H1 (cell line): ENCODE measurements around the gene ACMSD. TPM values are rescaled to one million over a fixed set of nuclear protein-coding genes. Genes with fewer than 3 reads are reported as not detected.

Experiments used
- CTCF ChIA-PET: fragments of 300-600 bp; sonication (Branson Sonifier 250); formaldehyde crosslinking; loops from one replicate; lab custom pipeline; 2021; ENCODE audit not compliant: partially characterized antibody; lab: Charles Lee
- POLR2A ChIA-PET: fragments of 300-600 bp; sonication (Branson Sonifier 250); formaldehyde crosslinking; loops from one replicate; lab custom pipeline; 2021; ENCODE audit warnings: inconsistent platforms; ENCODE audit not compliant: partially characterized antibody; lab: Charles Lee
- DNase-seq, 2 experiments: peaks; one replicate each; pipeline versions ENCODE4 v3.0.0 to v3.0.0-alpha.2; 2010 to 2022; ENCODE audit warnings: low spot score in 2 of 2, low read depth in 1 of 2, mixed read lengths in 1 of 2
- FAIRE-seq: peaks from 2 replicates; lab custom pipeline; 2011; peaks lifted over from hg19 to GRCh38; lab: Jason Lieb, UNC
- H2AFZ ChIP-seq: 2 replicates; pipeline ENCODE4 v1.8.1; 2012; ENCODE audit warnings: low read length, inconsistent platforms
- H2AK5ac ChIP-seq: 2 replicates; pipeline ENCODE4 v1.6.1; 2013; ENCODE audit warnings: low read depth, low read length
- H2BK120ac ChIP-seq: replicated peaks from 2 replicates; pipeline ENCODE3; 2013; ENCODE audit warnings: low read depth, low read length, inconsistent platforms
- H2BK12ac ChIP-seq: 2 replicates; pipeline ENCODE4 v1.6.1; 2013; ENCODE audit warnings: low read depth, low read length
- H2BK15ac ChIP-seq: 2 replicates; pipeline ENCODE4 v1.6.1; 2013; ENCODE audit warnings: low read length
- H2BK20ac ChIP-seq: 2 replicates; pipeline ENCODE4 v1.6.1; 2013; ENCODE audit warnings: low read length
- H2BK5ac ChIP-seq: 2 replicates; pipeline ENCODE4 v1.6.1; 2013; ENCODE audit warnings: low read depth, low read length
- H3K14ac ChIP-seq: 2 replicates; pipeline ENCODE4 v1.6.1; 2013; ENCODE audit warnings: inconsistent platforms; ENCODE audit not compliant: insufficient read length
- H3K18ac ChIP-seq: 2 replicates; pipeline ENCODE4 v1.6.1; 2013; ENCODE audit warnings: low read length; ENCODE audit errors: extremely low read depth
- H3K23ac ChIP-seq: 2 replicates; pipeline ENCODE4 v1.6.1; 2013; ENCODE audit warnings: inconsistent platforms; ENCODE audit not compliant: insufficient read length
- H3K23me2 ChIP-seq: 2 replicates; pipeline ENCODE4 v1.6.1; 2013; ENCODE audit warnings: low read depth, low read length
- H3K27ac ChIP-seq: 2 replicates; pipeline ENCODE4 v1.6.1; 2011; ENCODE audit warnings: low read depth, low read length, inconsistent platforms
- H3K27me3 ChIP-seq, 4 experiments: replicated peaks in 1 of 4; 1 replicate in 1 of 4; 2 replicates in 3 of 4; pipeline versions ENCODE4 v1.6.1 to v1.8.1; 2011 to 2013; ENCODE audit warnings: low read length in 3 of 4, mild to moderate bottlenecking in 3 of 4, inconsistent platforms in 2 of 4, mixed read lengths in 2 of 4, moderate library complexity in 1 of 4; ENCODE audit not compliant: control insufficient read depth in 3 of 4, insufficient read depth in 3 of 4; ENCODE audit errors: extremely low read depth in 1 of 4
- H3K36me3 ChIP-seq, 4 experiments: 2 replicates each; pipeline versions ENCODE4 v1.6.1 to v1.8.1; 2011 to 2013; ENCODE audit warnings: mild to moderate bottlenecking in 4 of 4, low read length in 3 of 4, moderate library complexity in 2 of 4, control low read depth in 1 of 4, inconsistent platforms in 1 of 4; ENCODE audit not compliant: insufficient read depth in 4 of 4, control insufficient read depth in 2 of 4
- H3K4ac ChIP-seq: replicated peaks from 2 replicates; pipeline ENCODE3; 2013; ENCODE audit warnings: low read length, low read depth, mixed read lengths, inconsistent platforms; ENCODE audit not compliant: insufficient read length
- H3K4me1 ChIP-seq, 4 experiments: replicated peaks in 1 of 4; 1 replicate in 1 of 4; 2 replicates in 3 of 4; pipeline versions ENCODE4 v1.6.1 to v1.8.1; 2011 to 2013; ENCODE audit warnings: low read length in 3 of 4, inconsistent platforms in 2 of 4, mixed read lengths in 1 of 4; ENCODE audit not compliant: insufficient read depth in 4 of 4, control insufficient read depth in 3 of 4
- H3K4me2 ChIP-seq, 2 experiments: 2 replicates each; pipeline versions ENCODE4 v1.6.1 to v1.8.1; 2011 to 2013; ENCODE audit warnings: low read depth in 2 of 2, low read length in 2 of 2, control low read depth in 1 of 2, inconsistent platforms in 1 of 2, mild to moderate bottlenecking in 1 of 2; ENCODE audit not compliant: insufficient read depth in 1 of 2
- H3K4me3 ChIP-seq, 4 experiments: fragments of 200-600, 300-600 bp in 1 of 4; sonication (generic), shearing (Covaris generic), sonication (Bioruptor Twin) in 1 of 4; 2 replicates each; pipeline versions ENCODE4 v1.5.1 to v1.8.1; 2011 to 2016; ENCODE audit warnings: low read length in 4 of 4, low read depth in 3 of 4, control low read depth in 2 of 4, inconsistent platforms in 2 of 4, mild to moderate bottlenecking in 2 of 4, mixed read lengths in 1 of 4, moderate library complexity in 1 of 4; ENCODE audit not compliant: insufficient read depth in 2 of 4; ENCODE audit errors: extremely low read depth in 1 of 4
- H3K56ac ChIP-seq: replicated peaks from 2 replicates; pipeline ENCODE3; 2013; ENCODE audit warnings: low read depth, mild to moderate bottlenecking, mixed read lengths, low read length, inconsistent platforms; ENCODE audit not compliant: insufficient read length
- H3K79me1 ChIP-seq: 2 replicates; pipeline ENCODE4 v1.6.1; 2013; ENCODE audit warnings: low read depth, low read length, control low read depth
- H3K79me2 ChIP-seq, 2 experiments: 2 replicates each; pipeline versions ENCODE4 v1.6.1 to v1.8.1; 2012 to 2013; ENCODE audit warnings: low read length in 2 of 2, mild to moderate bottlenecking in 2 of 2, inconsistent platforms in 1 of 2; ENCODE audit not compliant: insufficient read depth in 2 of 2, control insufficient read depth in 1 of 2
- H3K9ac ChIP-seq, 4 experiments: replicated peaks in 1 of 4; 1 replicate in 1 of 4; 2 replicates in 3 of 4; pipeline versions ENCODE4 v1.6.1 to v1.8.1; 2011 to 2013; ENCODE audit warnings: low read depth in 3 of 4, low read length in 3 of 4, control low read depth in 2 of 4, mild to moderate bottlenecking in 2 of 4, moderate library complexity in 2 of 4, inconsistent platforms in 1 of 4; ENCODE audit errors: extremely low read depth in 1 of 4
- H3K9me3 ChIP-seq, 2 experiments: 2 replicates each; pipeline versions ENCODE4 v1.6.1 to v1.8.1; 2012 to 2013; ENCODE audit warnings: mild to moderate bottlenecking in 2 of 2, moderate library complexity in 2 of 2, control low read depth in 1 of 2, inconsistent platforms in 1 of 2, low read depth in 1 of 2, low read length in 1 of 2, mixed read lengths in 1 of 2; ENCODE audit not compliant: insufficient read depth in 2 of 2
- H4K20me1 ChIP-seq, 2 experiments: replicated peaks in 1 of 2; 2 replicates each; pipeline versions ENCODE3 to v1.8.1; 2011 to 2013; ENCODE audit warnings: inconsistent platforms in 2 of 2, low read length in 2 of 2, mild to moderate bottlenecking in 1 of 2; ENCODE audit not compliant: insufficient read depth in 2 of 2, control insufficient read depth in 1 of 2
- H4K5ac ChIP-seq: 2 replicates; pipeline ENCODE4 v1.6.1; 2013; ENCODE audit warnings: low read length, low read depth, mixed read lengths, inconsistent platforms; ENCODE audit not compliant: insufficient read length
- H4K8ac ChIP-seq: 2 replicates; pipeline ENCODE4 v1.8.0; 2013; ENCODE audit warnings: mild to moderate bottlenecking, moderate library complexity, low read length, inconsistent platforms; ENCODE audit not compliant: insufficient read depth; ENCODE audit errors: extremely low read depth
- H4K91ac ChIP-seq: replicated peaks from 2 replicates; pipeline ENCODE3; 2013; ENCODE audit warnings: low read length, mixed read lengths, inconsistent platforms; ENCODE audit not compliant: insufficient read length
- GTF2F1 ChIP-seq: IDR thresholded peaks from 2 replicates; pipeline ENCODE4 v1.6.1; 2012; ENCODE audit warnings: low read depth, low read length, improper control_type of control experiment, borderline replicate concordance
- HDAC6 ChIP-seq: IDR thresholded peaks from one replicate; pipeline ENCODE4 v1.7.1; 2012; ENCODE audit warnings: low read depth, mild to moderate bottlenecking, inconsistent platforms, low read length, moderate library complexity
- JUN ChIP-seq: IDR thresholded peaks from 2 replicates; pipeline ENCODE4 v1.6.1; 2011; ENCODE audit warnings: low read depth, mild to moderate bottlenecking, improper control_type of control experiment, low read length
- PHF8 ChIP-seq: fragments of 200-600 bp; sonication (generic); conservative IDR thresholded peaks from 2 replicates; pipeline ENCODE4 v1.7.1; 2012; ENCODE audit warnings: low read depth, mild to moderate bottlenecking, inconsistent platforms, low read length, moderate library complexity
- POLR2AphosphoS5 ChIP-seq: IDR thresholded peaks from 2 replicates; pipeline ENCODE4 v1.6.1; 2011; ENCODE audit warnings: low read depth, low read length
- RAD21 ChIP-seq, 2 experiments: IDR thresholded peaks in 1 of 2; conservative IDR thresholded peaks in 1 of 2; 2 replicates each; pipeline ENCODE4 v1.6.1; 2011; ENCODE audit warnings: low read depth in 2 of 2, low read length in 2 of 2, improper control_type of control experiment in 1 of 2, inconsistent platforms in 1 of 2, mild to moderate bottlenecking in 1 of 2, moderate library complexity in 1 of 2
- RBBP5 ChIP-seq: IDR thresholded peaks from 2 replicates; pipeline ENCODE4 v1.7.1; 2012; ENCODE audit warnings: low read depth, mild to moderate bottlenecking, inconsistent platforms, low read length, moderate library complexity, borderline replicate concordance
- SP2 ChIP-seq: IDR thresholded peaks from 2 replicates; pipeline ENCODE4 v1.6.1; 2012; ENCODE audit warnings: mild to moderate bottlenecking, low read length, inconsistent platforms
- SP4 ChIP-seq: IDR thresholded peaks from 2 replicates; pipeline ENCODE4 v1.6.1; 2012; ENCODE audit warnings: low read length, inconsistent platforms
- WGBS, 2 experiments: shearing (Covaris generic) in 1 of 2; methylation state at CpG; one replicate each; pipeline versions ENCODE4 v1.1.6 to v1.1.7; 2013 to 2015; ENCODE audit warnings: low lambda C conversion rate in 2 of 2, mixed read lengths in 2 of 2, inconsistent platforms in 1 of 2, low coverage in 1 of 2, missing lambda C conversion rate in 1 of 2; ENCODE audit not compliant: insufficient replicate concordance in 2 of 2, insufficient coverage in 1 of 2, insufficient read length in 1 of 2; ENCODE audit errors: extremely low coverage in 1 of 2, missing lambda C conversion rate in 1 of 2; 5-methylcytosine and 5-hydroxymethylcytosine counted together
- polyA plus RNA-seq, 7 experiments: library from polyadenylated mRNA; depleted of rRNA in 3 of 7; stranded (reverse) in 5 of 7; unstranded in 2 of 7; fragments of >200 nt in 5 of 7; fragments of 200-250 nt in 2 of 7; gene quantifications; 1 replicate in 5 of 7; 2 replicates in 1 of 7; 4 replicates in 1 of 7; pipeline versions ENCODE4 v1.2.1 to v1.2.3, GENCODE V29; 2011 to 2013; ENCODE audit warnings: missing spikeins in 2 of 7, mixed read lengths in 2 of 7
- total RNA-seq: library from RNA; stranded (reverse); fragmentation: NEBNext Ultra II Directional; extraction: Animal tissue kit (Norgen Biotek cat#: 25700); gene quantifications from 2 replicates; pipeline ENCODE4 v1.2.1, GENCODE V29; 2021
- TF ChIP-seq, protein P1 (sequence below): IDR thresholded peaks from 2 replicates; pipeline ENCODE4 v1.6.1; 2012; ENCODE audit warnings: inconsistent platforms
- TF ChIP-seq, protein P2 (sequence below): IDR thresholded peaks from 2 replicates; pipeline ENCODE4 v1.6.1; 2011; ENCODE audit warnings: low read length, improper control_type of control experiment

The ACMSD gene
- total and polyA plus RNA-seq, 2 of the 8 experiments (the other 6 are each of a cell fraction or from before 2014, with no cell fraction given) = not detected

DNA sequence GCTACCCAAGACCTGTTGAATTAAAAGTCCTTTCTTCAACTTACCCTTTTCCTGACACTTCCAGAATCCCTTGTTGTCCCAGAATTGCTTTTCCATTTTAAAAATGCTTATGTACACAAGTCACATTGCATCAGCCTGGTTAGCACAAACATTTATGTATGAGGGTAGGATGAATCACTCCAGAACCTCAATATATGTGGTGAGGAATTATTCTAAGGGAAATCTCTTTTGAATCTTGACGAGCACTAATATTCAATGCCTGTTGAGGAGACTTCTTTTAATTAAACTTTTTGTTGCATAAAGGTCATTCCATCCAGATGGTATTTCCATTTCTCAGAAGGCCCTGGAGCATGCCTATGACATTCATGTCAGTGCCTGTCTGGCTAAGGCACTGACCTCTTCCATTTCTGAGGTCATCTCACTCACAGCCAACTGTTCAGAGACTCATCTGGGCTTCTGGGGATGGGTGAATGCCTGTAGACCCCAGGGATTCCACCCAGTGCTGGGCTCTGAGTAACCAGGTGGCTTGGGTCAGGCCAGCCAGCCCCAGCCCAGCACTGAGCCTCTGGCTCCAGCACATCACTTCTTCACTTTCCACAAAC is 28.2 kb downstream of the ACMSD start:
- H2BK15ac ChIP-seq = no peak overlapping the region
- no peak overlapping the region for H3K18ac ChIP-seq
- no peak overlapping the region for H2BK12ac ChIP-seq
- H3K79me1 ChIP-seq = no peaks in the 10 kb centered on the region
- no peak overlapping the region for H2BK120ac ChIP-seq
- H3K23ac ChIP-seq = no peak overlapping the region
- H2BK5ac ChIP-seq = no peak overlapping the region
- H3K27ac ChIP-seq = no peak overlapping the region
- H2BK20ac ChIP-seq = no peak overlapping the region
- H3K14ac ChIP-seq = no peak overlapping the region
- H3K4me3 ChIP-seq = no peak overlapping the region
- H3K9me3 ChIP-seq = no peaks in the 10 kb centered on the region
- H3K56ac ChIP-seq = no peak overlapping the region
- H2AFZ ChIP-seq = no peak overlapping the region
- H2AK5ac ChIP-seq = no peak overlapping the region
- ChIA-PET CTCF (interaction anchor here (0.5 kb wide), 1 partner anchor 89 kb away, joined by 3 read pairs; no protein-coding TSS in a partner anchor), POLR2A (no interaction called here)
- H3K36me3 ChIP-seq = no peaks in the 10 kb centered on the region
- no peaks in the 10 kb centered on the region for H3K4me1 ChIP-seq
- H4K20me1 ChIP-seq = peaks cover 0 to 2% of the 10 kb centered on the region in 2 experiments
- FAIRE-seq (no peak), DNase-seq (no peak)
- H4K91ac ChIP-seq = no peak overlapping the region
- no peak overlapping the region for H3K9ac ChIP-seq
- no peak overlapping the region for H4K8ac ChIP-seq
- WGBS, 2 experiments = 96% methylated on average over 1 of the region's 1 CpG; no CpG with 5 or more reads in 1 of the 2 experiments
- H3K4ac ChIP-seq = no peak overlapping the region
- no peaks in the 10 kb centered on the region for H3K23me2 ChIP-seq
- H3K79me2 ChIP-seq = no peaks in the 10 kb centered on the region
- no peak overlapping the region for H3K4me2 ChIP-seq
- no peaks in the 10 kb centered on the region for H3K27me3 ChIP-seq
- H4K5ac ChIP-seq = no peak overlapping the region
- TF ChIP-seq, protein P1, sequence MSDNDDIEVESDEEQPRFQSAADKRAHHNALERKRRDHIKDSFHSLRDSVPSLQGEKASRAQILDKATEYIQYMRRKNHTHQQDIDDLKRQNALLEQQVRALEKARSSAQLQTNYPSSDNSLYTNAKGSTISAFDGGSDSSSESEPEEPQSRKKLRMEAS = no peak
- TF ChIP-seq HDAC6 (no peak), PHF8 (no peak), GTF2F1 (no peak), RBBP5 (no peak), RAD21 (IDR thresholded peaks at IDR 0.05 in 1 of 2, conservative IDR thresholded peaks at IDR 0.05 in 1 of 2; ENCODE audit: low read depth in 2 of 2, low read length in 2 of 2) (no peak), SP4 (no peak), JUN (no peak), POLR2AphosphoS5 (no peak), SP2 (no peak)
- TF ChIP-seq, protein P2, sequence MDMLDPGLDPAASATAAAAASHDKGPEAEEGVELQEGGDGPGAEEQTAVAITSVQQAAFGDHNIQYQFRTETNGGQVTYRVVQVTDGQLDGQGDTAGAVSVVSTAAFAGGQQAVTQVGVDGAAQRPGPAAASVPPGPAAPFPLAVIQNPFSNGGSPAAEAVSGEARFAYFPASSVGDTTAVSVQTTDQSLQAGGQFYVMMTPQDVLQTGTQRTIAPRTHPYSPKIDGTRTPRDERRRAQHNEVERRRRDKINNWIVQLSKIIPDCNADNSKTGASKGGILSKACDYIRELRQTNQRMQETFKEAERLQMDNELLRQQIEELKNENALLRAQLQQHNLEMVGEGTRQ = no peak
